ENCODE results near the gene CDK5RAP2.
"Not testable (repeated sequence)": the region's sequence is repeated elsewhere in the genome, so short reads cannot be mapped to it uniquely, and the experiment has no call there.

The CDK5RAP2 gene

GRCh38 chr9:120505186-120505585 lies 74.8 kb downstream of the CDK5RAP2 start:
- no peak for DNase-seq

GRCh38 chr9:120500733-120501132 lies 79.2 kb downstream of the CDK5RAP2 start:
- no peak for DNase-seq

DNA sequence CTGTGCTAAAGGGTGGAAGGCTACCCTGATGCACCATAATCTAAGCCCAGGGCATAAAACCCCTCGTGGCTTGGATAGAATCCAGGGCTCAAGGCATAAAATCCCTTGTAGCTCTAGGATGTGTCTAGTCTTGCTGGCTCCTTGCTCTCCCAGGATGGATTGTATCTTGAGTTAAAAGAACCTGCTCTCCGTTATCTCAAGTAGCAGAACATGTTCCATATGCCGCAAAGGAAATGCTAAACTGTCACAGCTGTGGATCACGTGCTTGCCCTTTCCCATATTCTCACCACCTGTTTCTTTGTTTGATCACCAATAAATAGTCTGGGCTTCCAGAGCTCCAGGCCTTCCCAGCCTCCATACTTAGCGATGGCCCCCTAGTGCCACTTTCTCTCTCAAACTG lies 82.1 kb downstream of the CDK5RAP2 start:
- not testable (repeated sequence) for DNase-seq

DNA sequence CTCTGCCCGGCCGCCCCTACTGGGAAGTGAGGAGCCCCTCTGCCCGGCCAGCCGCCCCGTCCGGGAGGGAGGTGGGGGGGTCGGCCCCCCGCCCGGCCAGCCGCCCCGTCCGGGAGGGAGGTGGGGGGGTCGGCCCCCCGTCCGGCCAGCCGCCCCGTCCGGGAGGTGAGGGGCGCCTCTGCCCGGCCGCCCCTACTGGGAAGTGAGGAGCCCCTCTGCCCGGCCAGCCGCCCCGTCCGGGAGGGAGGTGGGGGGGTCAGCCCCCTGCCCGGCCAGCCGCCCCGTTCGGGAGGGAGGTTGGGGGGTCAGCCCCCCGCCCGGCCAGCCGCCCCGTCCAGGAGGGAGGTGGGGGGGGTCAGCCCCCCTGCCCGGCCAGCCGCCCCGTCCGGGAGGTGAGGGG lies 83.5 kb downstream of the CDK5RAP2 start:
- DNase-seq, result not testable (repeated sequence)

- DNase-seq, result no peak
Measured at GRCh38 chr9:120490888-120491595, 88.9 kb downstream of the CDK5RAP2 start.

GRCh38 chr9:120486835-120487234 lies 93.1 kb downstream of the CDK5RAP2 start:
- DNase-seq, result no peak

- peak; percentile 69 for DNase-seq
Measured at GRCh38 chr9:120486347-120486746, 93.6 kb downstream of the CDK5RAP2 start.

DNA sequence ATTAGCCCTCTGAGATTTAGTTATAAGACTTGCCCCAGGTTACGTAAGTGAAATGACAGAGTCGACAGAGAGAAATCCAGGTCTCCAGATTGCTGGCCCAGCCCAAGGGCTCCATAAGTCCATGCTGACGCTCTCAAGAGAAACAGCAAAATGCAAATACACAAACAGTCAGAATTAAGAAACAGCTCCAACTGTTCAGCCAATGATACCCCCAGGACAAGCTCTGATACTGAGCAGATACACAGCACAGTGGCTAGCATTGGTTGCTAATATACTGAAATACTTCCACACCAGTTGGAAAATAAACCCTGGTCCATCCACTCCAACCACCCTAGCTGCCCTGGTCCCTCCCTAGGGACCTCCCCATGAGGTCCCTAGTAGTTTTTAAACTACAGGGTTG lies 94.2 kb downstream of the CDK5RAP2 start:
- DNase-seq, result peak; percentile 22

DNA sequence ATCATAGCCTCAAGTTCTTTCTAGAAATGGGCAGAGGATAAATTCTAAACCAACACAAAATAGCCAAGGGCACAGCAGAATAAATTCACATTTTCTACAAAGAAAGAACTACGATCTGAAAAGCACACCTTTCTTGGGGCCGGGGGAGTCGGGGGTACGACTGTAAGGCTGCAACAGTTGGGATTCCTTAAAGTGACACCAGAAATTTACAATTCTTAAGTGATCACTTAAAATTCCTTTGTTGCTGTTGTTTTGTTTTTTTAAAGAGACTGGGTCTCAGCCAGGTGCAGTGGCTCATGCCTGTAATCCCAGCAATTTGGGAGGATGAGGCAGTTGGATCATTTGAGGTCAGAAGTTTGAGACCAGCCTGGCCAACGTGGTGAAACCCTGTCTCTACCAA lies 95.8 kb downstream of the CDK5RAP2 start:
- no peak for DNase-seq

- DNase-seq, result peak; percentile 44
Measured at GRCh38 chr9:120482424-120483186, 97.4 kb downstream of the CDK5RAP2 start.

DNA sequence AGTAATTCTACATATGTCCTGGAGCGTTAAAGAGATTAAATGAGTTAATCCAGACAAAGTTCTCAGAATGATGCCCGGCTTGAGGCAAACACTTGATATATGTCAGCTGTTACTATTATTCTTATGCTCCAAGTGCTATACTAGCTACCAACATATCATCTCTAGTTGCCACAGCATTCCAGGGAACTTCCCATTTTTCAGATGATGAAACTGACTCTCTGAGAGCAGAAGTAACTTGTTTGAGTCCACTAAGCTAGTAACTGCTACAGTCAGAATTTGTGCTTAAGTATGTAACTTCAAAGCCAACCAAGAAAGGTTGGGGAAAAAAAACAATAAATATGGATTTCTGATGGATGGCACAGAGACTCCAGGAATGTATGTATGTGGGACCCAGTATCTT lies 98.1 kb downstream of the CDK5RAP2 start:
- no peak for DNase-seq

DNA sequence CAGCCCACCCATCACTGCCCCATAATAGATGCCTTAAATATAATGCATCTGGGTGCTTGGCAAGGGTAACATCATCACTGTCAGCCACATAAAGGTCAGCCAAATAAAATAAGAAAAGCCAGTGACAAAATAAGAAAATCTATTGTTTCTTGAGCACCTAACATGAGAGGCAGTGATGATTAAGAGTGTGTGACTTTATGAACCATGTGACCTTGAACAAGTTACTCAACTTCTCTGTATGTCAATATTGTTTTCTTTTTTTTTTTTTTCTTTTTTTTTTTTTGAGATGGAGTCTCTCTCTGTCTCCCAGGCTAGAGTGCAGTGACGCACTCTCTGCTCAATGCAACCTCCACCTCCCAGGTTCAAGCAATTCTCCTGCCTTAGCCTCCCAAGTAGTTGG lies 98.7 kb downstream of the CDK5RAP2 start:
- no peak for DNase-seq

DNA sequence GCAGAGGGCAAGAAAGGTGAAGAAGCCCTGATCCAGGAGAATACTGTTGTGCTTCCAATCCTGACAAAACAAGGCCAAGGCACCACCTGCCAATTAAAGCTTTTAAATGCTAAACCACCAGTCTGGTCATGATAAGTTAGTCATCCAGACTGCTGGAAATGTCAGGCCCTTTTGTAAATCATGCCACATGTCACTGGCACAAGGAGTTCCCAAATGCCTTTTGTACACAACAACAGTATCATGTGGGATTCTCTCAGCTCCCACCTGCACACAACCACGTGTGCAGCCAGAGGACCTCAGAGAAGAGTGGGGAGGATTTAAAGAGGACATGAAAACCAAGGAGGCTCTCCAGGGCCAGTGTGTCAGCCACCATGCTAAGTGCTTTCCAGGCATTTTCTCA lies 99.3 kb downstream of the CDK5RAP2 start:
- no peak for DNase-seq

DNA sequence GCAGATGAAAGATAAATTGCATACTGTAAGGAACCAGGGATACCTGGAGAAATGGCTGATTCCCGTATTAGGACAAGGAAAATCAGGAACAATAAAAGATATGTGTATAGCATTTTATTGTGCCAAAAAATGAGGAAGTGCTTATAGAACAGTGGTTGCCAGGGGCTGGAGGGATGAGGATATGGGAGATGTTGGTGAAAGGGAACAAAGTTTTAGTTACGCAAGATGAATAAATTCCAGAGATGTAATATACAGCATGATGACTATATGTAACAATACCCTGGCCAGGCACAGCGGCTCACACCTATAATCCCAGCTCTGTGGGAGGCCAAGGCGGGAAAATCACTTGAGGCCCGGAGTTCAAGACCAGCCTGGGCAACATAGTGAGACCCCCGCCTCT lies 101.8 kb downstream of the CDK5RAP2 start:
- DNase-seq, result no peak

GRCh38 chr9:120477534-120478001 lies 102.4 kb downstream of the CDK5RAP2 start:
- DNase-seq, result peak; percentile 59

GRCh38 chr9:120475341-120475740 lies 104.6 kb downstream of the CDK5RAP2 start:
- no peak for DNase-seq

GRCh38 chr9:120474591-120475243 lies 105.2 kb downstream of the CDK5RAP2 start:
- no peak for DNase-seq

DNA sequence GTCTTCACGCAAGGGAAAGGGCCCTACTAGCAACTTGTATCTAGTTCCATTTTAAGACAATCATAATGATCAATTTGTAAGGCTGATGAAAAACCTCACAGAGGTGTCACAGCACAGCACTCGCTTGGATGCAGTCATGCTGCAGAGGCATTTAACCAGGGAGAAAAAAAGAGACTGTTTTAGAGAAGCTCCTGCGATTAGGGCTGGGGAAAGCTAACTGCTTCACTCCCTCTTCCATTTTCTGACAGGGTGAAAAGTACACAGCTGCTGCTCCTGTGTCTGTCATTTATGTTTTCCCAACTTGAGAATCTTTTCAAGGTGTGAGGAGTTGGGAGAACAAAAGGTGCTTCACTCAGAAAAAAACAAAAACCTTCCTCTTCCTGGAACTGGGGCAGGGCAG lies 106.4 kb downstream of the CDK5RAP2 start:
- DNase-seq, result no peak

DNA sequence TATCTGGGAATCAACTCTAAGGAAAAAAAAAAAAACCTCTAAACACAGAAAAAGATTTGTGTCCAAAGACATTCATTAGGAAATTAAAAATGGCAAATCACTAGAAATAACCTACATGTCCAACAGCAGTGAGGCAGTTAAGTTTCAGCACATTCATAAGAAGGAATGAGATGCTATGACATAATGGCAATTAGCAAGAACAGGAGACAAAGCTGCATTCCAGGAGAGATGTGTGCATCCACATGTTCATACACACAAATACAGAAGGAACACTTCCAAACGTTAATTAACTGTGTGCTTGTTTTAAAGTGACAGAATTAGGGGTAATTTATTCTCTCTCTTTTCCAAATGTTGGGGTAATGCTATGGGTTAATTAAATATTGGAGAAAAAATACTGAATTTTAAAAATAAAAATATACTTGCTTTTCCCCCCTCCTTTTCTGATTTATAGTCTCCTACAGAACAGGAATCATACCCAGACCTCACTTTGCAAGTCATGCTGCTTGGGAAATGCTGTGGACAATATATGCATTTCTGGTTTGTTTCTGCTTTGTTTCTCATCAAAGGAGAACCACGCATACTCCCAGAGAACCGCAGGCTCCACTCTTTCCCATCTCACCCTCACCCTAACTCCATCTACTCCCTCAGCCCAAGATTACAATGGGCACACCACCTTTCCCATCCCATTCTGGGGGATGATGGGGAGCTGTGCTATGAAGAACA lies 114.1 kb downstream of the CDK5RAP2 start:
- no peak for DNase-seq

DNA sequence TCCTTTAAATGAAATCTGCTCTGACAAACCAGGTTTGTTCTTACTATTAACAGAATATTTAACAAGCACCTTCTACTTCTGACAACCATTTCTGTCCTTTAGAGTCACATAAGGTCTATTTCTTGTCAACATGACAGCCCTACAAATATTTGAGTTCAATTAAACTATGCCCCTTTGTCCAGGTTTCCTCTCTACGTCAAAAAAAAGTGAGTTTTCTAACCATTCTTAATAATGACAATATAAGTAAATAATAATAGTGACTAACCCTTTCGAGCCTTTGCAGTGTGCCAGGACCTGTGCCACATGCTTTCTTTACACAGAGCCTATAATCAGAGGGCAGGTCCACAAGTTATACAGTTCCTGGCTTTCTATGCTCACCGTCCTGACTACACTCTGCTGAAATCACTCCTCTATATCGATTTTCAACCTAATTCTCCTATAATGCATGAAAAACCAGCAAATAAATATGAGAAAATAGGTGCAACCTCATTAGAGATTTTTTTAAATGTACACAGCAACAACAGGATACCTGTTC lies 115.0 kb downstream of the CDK5RAP2 start:
- no peak for DNase-seq

GRCh38 chr9:120464176-120464886 lies 115.6 kb downstream of the CDK5RAP2 start:
- DNase-seq, result no peak

DNA sequence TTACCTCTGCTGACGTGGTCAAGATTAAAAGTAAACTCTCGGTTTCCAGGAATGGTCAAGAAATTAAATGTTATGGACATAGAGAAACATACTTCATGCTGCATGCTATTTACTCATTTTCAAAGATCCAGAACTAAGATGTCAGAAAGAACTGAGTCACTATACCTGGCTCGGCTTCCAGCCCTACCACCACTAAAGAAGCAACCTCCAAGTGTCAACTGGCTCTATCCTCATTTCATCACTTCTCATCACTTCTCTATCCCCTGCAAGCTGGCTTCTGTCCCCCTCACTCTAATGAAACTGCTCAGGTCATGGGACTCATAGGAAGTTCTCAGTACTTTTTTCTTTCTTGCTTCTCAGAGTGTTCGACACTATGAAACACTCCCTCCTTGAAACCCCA lies 116.2 kb downstream of the CDK5RAP2 start:
- no peak for DNase-seq
